MM.1S (cell line): Measurements from ENCODE around the gene SLC35E4.

Experiments
- DNase-seq: peaks from one replicate; pipeline ENCODE4 v3.0.0-alpha.2; 2015
- H2AFZ ChIP-seq: fragments of 300-600 bp; sonication (generic); 2 replicates; pipeline ENCODE4 v1.6.0; 2016; ENCODE audit warnings: antibody characterized with exemption, low read length
- H3F3A ChIP-seq: fragments of 300-600 bp; sonication (generic); 2 replicates; pipeline ENCODE4 v1.6.1; 2016; ENCODE audit warnings: mild to moderate bottlenecking, antibody characterized with exemption, low read length, moderate library complexity, mixed read lengths; ENCODE audit not compliant: insufficient read depth
- H3K27ac ChIP-seq: fragments of 300-600 bp; sonication (generic); 2 replicates; pipeline ENCODE4 v1.5.1; 2016; ENCODE audit warnings: mild to moderate bottlenecking, low read length
- H3K27me3 ChIP-seq: fragments of 300-600 bp; sonication (generic); replicated peaks from 2 replicates; pipeline ENCODE4 v1.6.0; 2016; ENCODE audit warnings: low read length; ENCODE audit not compliant: insufficient read depth
- H3K36me3 ChIP-seq: fragments of 300-600 bp; sonication (generic); replicated peaks from 2 replicates; pipeline ENCODE4 v1.6.1; 2016; ENCODE audit warnings: mild to moderate bottlenecking, low read length, mixed read lengths; ENCODE audit not compliant: insufficient read depth
- H3K4me1 ChIP-seq: fragments of 300-600 bp; sonication (generic); 2 replicates; pipeline ENCODE4 v1.6.1; 2016; ENCODE audit warnings: low read length, mixed read lengths
- H3K4me2 ChIP-seq: fragments of 300-600 bp; sonication (generic); 2 replicates; pipeline ENCODE4 v1.6.0; 2016; ENCODE audit warnings: low read depth, low read length
- H3K4me3 ChIP-seq: fragments of 300-600 bp; sonication (generic); 2 replicates; pipeline ENCODE4 v1.5.1; 2016; ENCODE audit warnings: low read length, mixed read lengths
- H3K79me2 ChIP-seq: fragments of 300-600 bp; sonication (generic); 2 replicates; pipeline ENCODE4 v1.6.1; 2016; ENCODE audit warnings: mixed run types, low read length, mixed read lengths
- H3K9ac ChIP-seq: fragments of 300-600 bp; sonication (generic); 2 replicates; pipeline ENCODE4 v1.6.1; 2016; ENCODE audit warnings: low read length, mixed read lengths
- H3K9me2 ChIP-seq: fragments of 300-600 bp; sonication (generic); replicated peaks from 2 replicates; pipeline ENCODE4 v1.6.1; 2016; ENCODE audit warnings: mild to moderate bottlenecking, low read length, mixed read lengths; ENCODE audit not compliant: insufficient read depth
- H3K9me3 ChIP-seq: fragments of 300-600 bp; sonication (generic); replicated peaks from 2 replicates; pipeline ENCODE4 v1.6.1; 2016; ENCODE audit warnings: mild to moderate bottlenecking, low read length, mixed read lengths; ENCODE audit not compliant: insufficient read depth
- H4K20me1 ChIP-seq: fragments of 300-600 bp; sonication (generic); 2 replicates; pipeline ENCODE4 v1.6.1; 2016; ENCODE audit warnings: mild to moderate bottlenecking, low read length, moderate library complexity, mixed read lengths; ENCODE audit not compliant: insufficient read depth
- CTCF ChIP-seq: fragments of 300-600 bp; sonication (generic); IDR thresholded peaks from 2 replicates; pipeline ENCODE4 v1.5.1; 2016; ENCODE audit warnings: antibody characterized with exemption, low read length, mixed read lengths
- EZH2 ChIP-seq: fragments of 300-600 bp; sonication (generic); optimal IDR thresholded peaks from 2 replicates; pipeline ENCODE3; 2017; ENCODE audit warnings: low read depth, mild to moderate bottlenecking, antibody characterized with exemption, low read length, mixed read lengths
- EZH2phosphoT487 ChIP-seq: fragments of 300-600 bp; sonication (generic); IDR thresholded peaks from 2 replicates; pipeline ENCODE4 v1.6.1; 2018; ENCODE audit warnings: antibody characterized with exemption, low read length

The SLC35E4 gene

GRCh38 chr22:30635273-30636225, at the start of gene SLC35E4:
TSS of gene SLC35E4 (plus strand) at chr22:30635781. CDS start at chr22:30636451, 670 bp downstream.
- peaks cover 15% of the 10 kb centered on the region for H3K4me1 ChIP-seq
- peak within 1 kb of the TSS; percentile 71 for H3K4me3 ChIP-seq
- H3K9me3 ChIP-seq = no peaks in the 10 kb centered on the region
- no peaks in the 10 kb centered on the region for H3K36me3 ChIP-seq
- no peaks in the 10 kb centered on the region for H3K9me2 ChIP-seq
- H3F3A ChIP-seq = 0 out of 2 replicates have a peak, but pooled peaks cover 6% of the 10 kb centered on the region
- peak within 1 kb of the TSS; percentile 100 for H3K4me2 ChIP-seq
- H3K27ac ChIP-seq = no peak within 1 kb of the TSS
- peak within 1 kb of the TSS; percentile 92 for H2AFZ ChIP-seq
- no peaks in the 10 kb centered on the region for H3K79me2 ChIP-seq
- no peaks in the 10 kb centered on the region for H4K20me1 ChIP-seq
- DNase-seq = peak; percentile 85
- no peaks in the 10 kb centered on the region for H3K27me3 ChIP-seq
- peak within 1 kb of the TSS; percentile 77; the same call in 1 of the 2 replicates for H3K9ac ChIP-seq
- TF ChIP-seq CTCF (peak; percentile 7; the same call in 1 of the 2 replicates), EZH2 (no peak), EZH2phosphoT487 (no peak)

GRCh38 chr22:30586414-30586813, 49.2 kb upstream of the SLC35E4 start:
- Histone ChIP-seq H3K27ac (no peak overlapping the region), H3K4me3 (no peak overlapping the region), H3F3A (no peaks in the 10 kb centered on the region), H3K27me3 (no peaks in the 10 kb centered on the region), H2AFZ (no peak overlapping the region), H3K4me1 (0 out of 2 replicates have a peak, but pooled peaks cover 10% of the 10 kb centered on the region), H3K9me3 (no peaks in the 10 kb centered on the region), H3K9me2 (no peaks in the 10 kb centered on the region), H4K20me1 (no peaks in the 10 kb centered on the region), H3K4me2 (no peak overlapping the region), H3K9ac (no peak overlapping the region), H3K36me3 (peaks cover 23% of the 10 kb centered on the region), H3K79me2 (peaks cover 39% of the 10 kb centered on the region)
- no peak for TF ChIP-seq EZH2
- no peak for TF ChIP-seq EZH2phosphoT487
- no peak for DNase-seq

- Histone ChIP-seq H3K9me2 (no peaks in the 10 kb centered on the region), H3K27me3 (peaks cover 25% of the 10 kb centered on the region), H3K4me1 (0 out of 2 replicates have a peak, but pooled peaks cover 10% of the 10 kb centered on the region), H4K20me1 (no peaks in the 10 kb centered on the region), H3K4me2 (peak overlapping the region; percentile 77), H3K36me3 (peaks cover 9% of the 10 kb centered on the region; the same call in 1 of the 2 replicates), H3K9ac (peak overlapping the region; percentile 91), H2AFZ (peak overlapping the region; percentile 22), H3K9me3 (no peaks in the 10 kb centered on the region), H3K27ac (peak overlapping the region; percentile 65; the same call in 1 of the 2 replicates), H3K79me2 (peaks cover 37% of the 10 kb centered on the region), H3K4me3 (peak overlapping the region; percentile 95), H3F3A (no peaks in the 10 kb centered on the region)
- peak; percentile 10 for DNase-seq
- TF ChIP-seq EZH2phosphoT487 (no peak), CTCF (no peak), EZH2 (no peak)
These were observed 44.4 kb upstream of the SLC35E4 start for GRCh38 chr22:30591191-30591587.
